CD4-positive, alpha-beta T cell treated with Interleukin-17A for 1 hour (primary cell): Measurements from ENCODE around the gene WDR88.
"Not testable (repeated sequence)": the region's sequence is repeated elsewhere in the genome, so short reads cannot be mapped to it uniquely, and the experiment has no call there.

Experiments
- DNase-seq: peaks from one replicate; pipeline ENCODE4 v3.0.0-alpha.2; 2020

Gene WDR88, protein sequence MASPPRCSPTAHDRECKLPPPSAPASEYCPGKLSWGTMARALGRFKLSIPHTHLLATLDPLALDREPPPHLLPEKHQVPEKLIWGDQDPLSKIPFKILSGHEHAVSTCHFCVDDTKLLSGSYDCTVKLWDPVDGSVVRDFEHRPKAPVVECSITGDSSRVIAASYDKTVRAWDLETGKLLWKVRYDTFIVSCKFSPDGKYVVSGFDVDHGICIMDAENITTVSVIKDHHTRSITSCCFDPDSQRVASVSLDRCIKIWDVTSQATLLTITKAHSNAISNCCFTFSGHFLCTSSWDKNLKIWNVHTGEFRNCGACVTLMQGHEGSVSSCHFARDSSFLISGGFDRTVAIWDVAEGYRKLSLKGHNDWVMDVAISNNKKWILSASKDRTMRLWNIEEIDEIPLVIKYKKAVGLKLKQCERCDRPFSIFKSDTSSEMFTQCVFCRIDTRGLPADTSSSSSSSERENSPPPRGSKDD

GRCh38 chr19:33132021-33132420 is at the start of gene WDR88:
WDR88 (plus strand) TSS chr19:33132114; CDS start chr19:33132170, 56 bp downstream.
- no peak for DNase-seq

GRCh38 chr19:33085570-33086128 is 46.3 kb upstream of the WDR88 start:
- DNase-seq = no peak

DNA sequence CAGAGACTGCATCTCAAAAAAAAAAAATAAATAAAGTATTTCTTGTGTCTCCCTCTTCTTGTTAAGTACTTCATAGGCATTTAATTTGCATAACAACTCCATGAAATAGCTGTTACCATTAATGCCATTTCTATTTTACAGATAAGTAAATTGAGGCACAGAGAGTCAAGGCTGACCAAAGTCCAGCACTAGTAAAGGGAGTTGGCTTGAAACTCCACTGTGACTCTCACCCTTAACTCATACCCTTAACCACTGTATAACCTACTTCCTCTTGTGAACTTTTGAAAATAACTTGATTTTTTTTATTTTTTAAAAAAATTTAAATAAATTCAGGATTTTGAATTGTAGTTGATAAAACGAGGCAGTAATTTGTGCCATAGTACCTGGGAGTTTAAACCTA is 45.0 kb upstream of the WDR88 start:
- DNase-seq = no peak

GRCh38 chr19:33089010-33089409 is 42.9 kb upstream of the WDR88 start:
- DNase-seq = no peak

- no peak for DNase-seq
Measured at GRCh38 chr19:33090179-33090578, 41.7 kb upstream of the WDR88 start.

DNA sequence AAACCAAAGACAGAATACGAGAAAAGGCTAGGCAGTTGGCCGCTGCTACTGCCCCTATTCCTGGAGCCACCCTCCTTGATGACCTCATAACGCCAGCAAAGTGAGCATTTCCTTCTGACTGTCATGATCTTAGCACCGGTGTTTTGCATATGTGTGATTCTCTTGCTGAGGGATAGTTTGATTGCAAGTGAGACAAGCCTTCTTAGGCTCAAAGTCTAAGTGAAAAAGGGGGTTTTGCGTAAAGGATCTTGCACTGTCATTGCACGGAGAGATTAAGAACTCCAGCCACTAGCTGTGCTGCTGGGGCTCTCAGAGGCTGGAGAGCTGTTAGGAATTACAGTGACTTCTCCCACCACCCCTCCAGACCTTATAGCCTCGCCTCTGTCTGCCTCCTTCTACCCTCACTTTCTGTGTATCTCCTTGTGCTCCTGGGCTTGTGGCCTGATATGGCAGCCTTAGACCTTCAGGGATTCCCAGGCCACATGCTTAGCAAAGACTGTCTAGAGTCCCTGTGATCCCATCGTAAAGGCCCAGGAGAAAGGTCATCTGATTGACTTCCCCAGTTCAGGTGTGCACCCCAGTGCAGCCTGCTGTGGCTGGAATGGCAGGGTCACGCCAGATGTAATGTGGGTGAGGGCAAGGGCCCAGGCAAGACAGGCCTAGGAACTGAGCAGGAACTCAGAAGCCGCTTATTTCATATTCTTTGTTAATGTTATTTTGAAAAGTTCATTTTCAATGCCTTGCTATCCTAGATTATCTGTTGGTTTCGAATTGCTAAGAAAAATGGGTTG is 38.3 kb upstream of the WDR88 start:
- no peak for DNase-seq

- no peak for DNase-seq
Measured at GRCh38 chr19:33094436-33095067, 37.4 kb upstream of the WDR88 start.

DNA sequence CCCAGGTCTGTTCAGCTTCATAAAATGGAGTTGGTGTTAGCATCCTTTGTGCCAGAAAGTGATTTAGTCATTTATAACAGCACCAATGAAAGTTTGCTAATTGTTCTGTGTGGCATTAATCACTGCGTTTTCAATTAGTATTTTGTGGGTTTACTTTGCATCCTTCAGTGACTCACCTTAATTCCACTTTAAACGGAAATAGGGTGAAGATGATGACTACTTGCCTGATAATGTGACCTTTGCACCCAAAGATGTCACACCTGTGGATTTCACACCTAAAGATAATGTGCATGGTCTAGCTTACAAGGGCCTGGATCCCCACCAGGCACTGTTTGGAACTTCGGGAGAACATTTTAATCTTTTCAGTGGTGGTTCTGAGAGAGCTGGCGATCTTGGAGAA is 35.9 kb upstream of the WDR88 start:
- DNase-seq = no peak

DNA sequence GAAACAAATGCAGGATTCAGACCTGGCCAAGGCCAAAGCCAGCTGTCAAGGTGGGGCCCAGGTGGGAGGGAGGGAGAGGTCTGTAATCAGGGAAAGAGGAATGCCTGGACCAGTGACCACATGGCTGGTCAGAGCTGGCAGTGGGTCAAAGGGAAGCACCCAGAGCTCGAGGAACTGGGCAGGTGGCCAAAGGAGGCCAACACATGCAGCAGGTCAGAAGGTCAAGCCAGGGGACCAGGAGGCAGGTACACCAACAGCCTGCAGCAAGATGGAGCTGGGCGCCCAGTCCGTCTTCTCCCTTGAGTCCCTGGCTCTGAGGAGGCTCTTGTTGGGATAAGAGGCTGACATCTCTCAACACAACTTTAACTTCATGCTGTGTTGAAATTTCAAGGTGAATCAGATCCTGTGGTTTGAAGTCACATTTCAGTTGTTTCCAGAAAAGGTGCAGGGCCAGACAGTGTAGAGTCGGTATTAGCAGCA is 33.8 kb upstream of the WDR88 start:
- DNase-seq = no peak

GRCh38 chr19:33100894-33101644 is 30.8 kb upstream of the WDR88 start:
- no peak for DNase-seq

DNA sequence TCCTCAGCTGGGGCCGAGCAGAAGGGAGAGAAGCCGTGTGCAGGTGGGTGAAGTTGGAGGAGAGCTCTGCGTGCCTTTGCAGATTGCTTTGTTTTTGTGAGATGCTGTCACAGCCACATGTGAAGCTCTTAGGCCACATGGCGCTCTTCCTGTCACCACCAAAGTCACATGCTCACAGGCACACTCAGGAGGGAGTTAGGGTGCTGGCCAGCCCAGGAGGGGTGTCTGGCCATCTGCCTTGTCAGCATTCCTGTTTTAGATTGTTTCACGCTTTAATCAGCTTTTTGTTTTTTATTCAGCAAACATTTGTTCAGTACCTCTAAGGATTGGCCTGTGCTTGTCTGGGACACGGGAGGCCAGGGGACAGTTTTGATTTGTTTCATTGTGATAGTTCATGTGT is 29.0 kb upstream of the WDR88 start:
- DNase-seq = no peak

- no peak for DNase-seq
Measured at GRCh38 chr19:33108161-33108560, 23.8 kb upstream of the WDR88 start.

DNA sequence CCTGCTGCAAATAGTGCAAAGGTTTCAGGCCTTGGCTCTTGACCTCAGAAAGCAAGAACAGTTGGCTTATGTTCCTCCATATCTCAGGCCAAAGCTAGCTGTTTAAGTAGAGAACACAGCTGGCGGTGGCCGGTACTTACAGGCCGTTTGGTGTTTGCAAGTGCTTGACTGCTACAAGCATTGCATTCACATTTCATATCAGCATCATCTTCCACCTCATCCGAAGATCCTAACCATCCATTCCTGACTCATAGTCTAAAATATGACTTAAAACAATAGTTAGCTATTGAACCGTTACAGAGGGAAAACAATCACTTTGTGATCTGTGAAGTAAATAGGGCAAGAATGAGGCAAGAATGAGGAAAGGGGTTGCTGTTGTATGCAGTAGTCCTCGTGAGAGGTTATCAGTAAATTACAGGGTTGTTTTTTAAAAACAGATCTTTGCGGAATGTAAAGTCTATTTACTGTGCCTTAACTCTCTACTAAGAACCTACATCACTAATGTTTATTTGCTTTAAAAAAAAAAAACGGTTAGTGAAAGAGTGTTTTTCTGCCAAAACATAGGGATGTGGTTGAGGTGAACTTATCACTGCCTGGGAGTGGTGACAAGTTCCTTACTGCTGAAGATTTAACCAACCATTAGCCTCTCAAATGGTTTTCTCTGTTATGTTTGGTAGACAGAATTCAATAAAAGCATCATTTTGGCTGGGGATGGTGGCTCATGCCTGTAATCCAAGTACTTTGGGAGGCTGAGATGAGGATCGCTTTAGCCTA is 21.6 kb upstream of the WDR88 start:
- DNase-seq = no peak

DNA sequence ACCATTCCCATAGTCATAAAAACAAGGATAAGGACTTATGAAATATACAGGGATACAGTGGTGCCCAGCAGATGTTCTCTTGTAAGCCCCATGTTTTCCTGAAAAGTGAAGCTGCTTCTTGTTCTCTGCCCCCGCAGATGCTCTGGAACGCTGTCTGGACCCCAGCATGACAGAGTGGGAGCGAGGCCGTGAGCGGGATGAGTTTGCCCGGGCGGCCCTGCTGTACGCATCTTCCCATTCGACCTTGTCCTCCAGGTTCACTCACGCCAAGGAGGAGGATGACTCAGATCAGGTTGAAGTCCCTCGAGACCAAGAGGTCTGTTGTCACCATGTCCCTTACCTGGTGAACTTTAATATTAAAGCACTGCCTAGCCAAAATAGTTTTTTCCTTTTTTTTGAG is 20.3 kb upstream of the WDR88 start:
- DNase-seq = no peak

DNA sequence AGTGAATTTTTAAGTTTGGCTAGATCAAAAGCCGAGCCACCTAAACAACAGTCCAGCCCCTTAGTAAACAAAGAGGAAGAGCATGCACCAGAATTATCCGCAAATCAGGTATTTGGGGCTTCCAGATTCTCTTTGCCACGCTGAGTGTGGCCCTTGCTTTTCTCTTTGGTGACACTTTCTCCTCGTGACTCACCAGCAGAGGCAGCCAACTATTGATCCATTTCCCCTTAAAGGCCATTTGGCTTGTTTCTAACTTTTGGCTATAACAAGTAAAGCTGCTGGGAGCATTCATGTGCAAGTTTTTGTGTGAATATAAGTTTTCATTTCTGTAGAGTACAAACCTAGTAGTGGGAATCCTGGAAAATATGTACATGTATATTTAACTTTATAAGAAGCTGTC is 17.6 kb upstream of the WDR88 start:
- DNase-seq = no peak

DNA sequence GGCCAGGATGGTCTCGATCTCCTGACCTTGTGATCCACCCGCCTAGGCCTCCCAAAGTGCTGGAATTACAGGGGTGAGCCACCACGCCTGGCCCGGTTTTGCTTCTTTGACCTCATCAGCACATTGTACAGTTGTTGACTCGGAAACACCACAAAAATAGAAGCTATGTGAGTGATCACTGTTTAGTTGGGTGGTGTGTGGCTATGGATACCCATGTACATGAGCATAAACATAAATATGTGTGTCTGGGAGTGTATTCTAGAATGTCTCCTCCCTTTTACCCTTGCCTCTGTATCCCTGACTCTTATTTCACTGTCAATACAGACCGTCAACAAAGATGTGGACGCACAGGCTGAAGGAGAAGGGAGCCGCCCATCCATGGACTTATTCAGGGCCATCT is 14.4 kb upstream of the WDR88 start:
- no peak for DNase-seq

- DNase-seq = no peak
Measured at GRCh38 chr19:33118643-33119042, 13.3 kb upstream of the WDR88 start.

DNA sequence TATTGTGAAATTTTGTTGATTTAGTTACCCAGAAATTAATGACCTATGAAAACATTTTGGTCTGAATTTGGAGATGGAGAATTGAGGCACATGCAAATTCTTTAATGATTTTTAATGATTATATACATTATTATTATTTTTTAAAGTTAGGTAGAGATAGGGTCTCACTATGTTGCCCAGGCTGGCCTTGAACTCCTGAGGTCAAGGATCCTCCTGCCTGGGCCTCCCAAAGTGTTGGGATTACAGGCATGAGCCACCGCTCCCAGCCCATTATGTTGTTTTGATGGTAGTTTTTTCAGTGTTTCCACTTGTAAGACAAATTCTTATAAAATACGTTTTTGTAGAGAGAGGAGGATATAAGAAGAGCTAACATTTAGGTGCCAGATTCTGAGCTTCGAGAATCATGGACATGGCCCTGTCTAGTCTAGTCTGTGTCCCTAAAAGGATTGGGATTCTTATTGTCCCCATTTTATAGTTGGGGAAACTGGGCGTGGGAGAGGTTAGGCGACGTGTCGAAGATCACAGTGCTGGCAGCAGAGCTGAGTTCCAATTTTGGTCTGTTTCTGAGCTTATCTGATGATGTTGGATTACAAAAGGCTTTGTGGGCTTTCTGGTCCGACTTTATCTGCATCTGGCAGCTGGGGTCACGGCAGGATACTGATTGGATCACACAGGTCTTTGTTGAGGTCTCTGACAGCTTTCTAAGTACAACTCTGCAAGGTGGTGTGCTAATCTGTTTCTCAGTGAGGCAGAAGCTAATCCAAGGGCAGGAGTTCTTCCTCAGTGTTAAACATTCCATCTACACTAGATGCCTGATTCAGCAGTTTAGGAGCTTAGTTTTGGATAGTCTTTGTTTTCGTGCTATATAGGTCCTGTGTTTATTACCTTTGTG is 7.5 kb upstream of the WDR88 start:
- no peak for DNase-seq

- peak; percentile 70 for DNase-seq
Measured at GRCh38 chr19:33125929-33126388, 6.0 kb upstream of the WDR88 start.

DNA sequence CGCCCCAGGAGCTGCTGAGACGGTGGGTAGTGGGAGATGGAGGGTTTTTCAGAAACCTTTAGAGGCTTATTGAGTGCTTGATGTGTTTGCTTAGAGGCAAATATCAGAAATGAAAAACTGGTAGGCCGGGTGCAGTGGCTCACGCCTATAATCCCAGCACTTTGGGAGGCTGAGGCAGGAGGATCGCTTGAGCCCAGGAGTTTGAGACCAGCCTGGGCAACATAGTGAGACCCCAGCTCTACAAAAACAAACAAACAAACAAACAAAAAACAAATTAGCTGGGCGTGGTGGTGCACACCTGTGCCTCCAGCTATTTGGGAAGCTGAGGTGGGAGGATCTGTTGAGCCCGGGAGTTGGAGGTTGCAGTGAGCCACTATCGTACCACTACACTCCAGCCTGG is 5.2 kb upstream of the WDR88 start:
- DNase-seq = not testable (repeated sequence)
